Mesothelial cell of epicardium (in vitro differentiated cells): ENCODE results near the gene SGCD. TPM values are rescaled to one million over a fixed set of nuclear protein-coding genes. Genes with fewer than 3 reads are reported as not detected.

Experiments
- DNase-seq, 2 experiments: peaks; one replicate each; pipeline ENCODE4 v3.0.0; 2021; ENCODE audit warnings: low spot score in 2 of 2; ENCODE audit not compliant: unreplicated experiment in 2 of 2
- H3K27ac Mint-ChIP-seq: 2 replicates; pipeline ENCODE4 v1.8.0; 2021; ENCODE audit warnings: mixed read lengths
- H3K27me3 Mint-ChIP-seq: 2 replicates; pipeline ENCODE4 v1.8.0; 2021; ENCODE audit warnings: low read depth, mixed read lengths
- H3K36me3 Mint-ChIP-seq: 2 replicates; pipeline ENCODE4 v1.8.0; 2021; ENCODE audit warnings: mixed read lengths
- H3K4me1 Mint-ChIP-seq: 2 replicates; pipeline ENCODE4 v1.8.0; 2021; ENCODE audit warnings: mixed read lengths
- H3K4me3 Mint-ChIP-seq: 2 replicates; pipeline ENCODE4 v1.8.0; 2021; ENCODE audit warnings: mild to moderate bottlenecking, moderate library complexity, mixed read lengths
- H3K9me3 Mint-ChIP-seq: 2 replicates; pipeline ENCODE4 v1.8.0; 2021; ENCODE audit warnings: mixed read lengths
- CTCF ChIP-seq: fragments of 200-600 bp; sonication (generic); IDR thresholded peaks from one replicate; pipeline ENCODE4 v1.5.0; 2021; ENCODE audit warnings: antibody characterized with exemption; ENCODE audit not compliant: unreplicated experiment
- total RNA-seq: library from RNA; stranded (reverse); gene quantifications from 3 replicates; pipeline ENCODE4 v1.2.1, GENCODE V29; 2021

Gene SGCD
- total RNA-seq, 1 donor from 2014 or later: 4.9 TPM

GRCh38 chr5:156682971-156683370 is 356.0 kb downstream of the SGCD start:
- peaks cover 9% of the 10 kb centered on the region for H3K27me3 Mint-ChIP-seq
- no peaks in the 10 kb centered on the region for H3K9me3 Mint-ChIP-seq
- H3K4me1 Mint-ChIP-seq: peaks cover 29% of the 10 kb centered on the region
- TF ChIP-seq CTCF: no peak
- H3K27ac Mint-ChIP-seq: no peak overlapping the region
- H3K4me3 Mint-ChIP-seq: no peak overlapping the region
- no peak for DNase-seq
- H3K36me3 Mint-ChIP-seq: no peaks in the 10 kb centered on the region

- H3K4me1 Mint-ChIP-seq: peaks cover 27% of the 10 kb centered on the region
- DNase-seq: no peak
- no peak overlapping the region for H3K27ac Mint-ChIP-seq
- H3K9me3 Mint-ChIP-seq: no peaks in the 10 kb centered on the region
- H3K4me3 Mint-ChIP-seq: no peak overlapping the region
- H3K27me3 Mint-ChIP-seq: peaks cover 13% of the 10 kb centered on the region
- H3K36me3 Mint-ChIP-seq: no peaks in the 10 kb centered on the region
- TF ChIP-seq CTCF: no peak
These were observed 356.5 kb downstream of the SGCD start for GRCh38 chr5:156683509-156683908.

DNA sequence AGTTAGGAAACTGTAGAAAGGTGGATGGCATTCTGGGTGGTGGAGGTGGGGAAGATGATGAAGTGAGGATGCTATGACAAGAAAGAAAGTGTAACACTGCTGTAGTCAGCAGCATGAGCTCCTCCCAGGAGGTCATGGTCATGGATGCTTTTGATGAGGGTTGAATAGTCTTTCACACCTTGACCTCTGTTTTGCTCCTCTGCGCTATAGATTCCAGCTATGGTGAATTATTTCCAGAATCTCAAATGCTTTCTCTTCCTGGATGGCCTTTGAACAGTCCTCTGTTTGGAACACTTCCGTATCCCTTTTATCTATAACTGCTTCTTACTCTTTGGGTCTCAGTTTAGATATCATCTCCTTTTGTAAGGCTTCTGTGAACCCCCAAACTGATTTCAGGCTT is 357.3 kb downstream of the SGCD start:
- no peak overlapping the region for H3K27ac Mint-ChIP-seq
- peaks cover 19% of the 10 kb centered on the region for H3K27me3 Mint-ChIP-seq
- H3K4me3 Mint-ChIP-seq: no peak overlapping the region
- H3K36me3 Mint-ChIP-seq: no peaks in the 10 kb centered on the region
- no peak for TF ChIP-seq CTCF
- no peaks in the 10 kb centered on the region for H3K9me3 Mint-ChIP-seq
- H3K4me1 Mint-ChIP-seq: peaks cover 21% of the 10 kb centered on the region
- no peak for DNase-seq

GRCh38 chr5:156685481-156685880 is 358.5 kb downstream of the SGCD start:
- Mint-ChIP-seq H3K27me3 (peaks cover 22% of the 10 kb centered on the region), H3K4me1 (peaks cover 20% of the 10 kb centered on the region), H3K27ac (no peak overlapping the region), H3K36me3 (no peaks in the 10 kb centered on the region), H3K4me3 (no peak overlapping the region), H3K9me3 (no peaks in the 10 kb centered on the region)
- DNase-seq: no peak
- TF ChIP-seq CTCF: no peak

DNA sequence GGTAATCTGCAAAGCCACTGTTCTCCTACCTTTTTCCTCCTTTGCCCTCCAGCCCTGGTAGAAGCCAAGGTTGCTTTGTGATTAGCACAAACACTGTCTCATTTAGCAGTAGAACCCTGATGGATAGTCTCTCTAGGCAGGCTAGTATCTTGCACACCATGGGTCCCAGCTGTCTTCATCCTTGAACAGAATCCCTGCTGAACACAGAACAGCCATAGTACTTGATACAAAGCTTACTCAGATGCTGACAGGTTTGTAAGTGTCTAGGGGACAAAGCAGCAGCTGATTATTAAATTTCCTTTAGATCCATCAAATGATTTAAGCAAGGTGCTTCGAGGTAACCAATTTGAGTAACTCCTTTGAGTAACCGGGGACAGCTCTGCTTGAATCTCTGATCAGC is 359.4 kb downstream of the SGCD start:
- H3K4me3 Mint-ChIP-seq: no peak overlapping the region
- no peak for TF ChIP-seq CTCF
- H3K4me1 Mint-ChIP-seq: peaks cover 20% of the 10 kb centered on the region
- no peak overlapping the region for H3K27ac Mint-ChIP-seq
- H3K36me3 Mint-ChIP-seq: no peaks in the 10 kb centered on the region
- H3K9me3 Mint-ChIP-seq: no peaks in the 10 kb centered on the region
- DNase-seq: no peak
- H3K27me3 Mint-ChIP-seq: peaks cover 24% of the 10 kb centered on the region

- no peaks in the 10 kb centered on the region for H3K9me3 Mint-ChIP-seq
- H3K4me1 Mint-ChIP-seq: peaks cover 20% of the 10 kb centered on the region
- no peak for TF ChIP-seq CTCF
- H3K27ac Mint-ChIP-seq: no peak overlapping the region
- no peak overlapping the region for H3K4me3 Mint-ChIP-seq
- H3K27me3 Mint-ChIP-seq: peaks cover 24% of the 10 kb centered on the region
- H3K36me3 Mint-ChIP-seq: no peaks in the 10 kb centered on the region
- DNase-seq: no peak
These were observed 359.8 kb downstream of the SGCD start for GRCh38 chr5:156686796-156687195.
